ENCODE results near the gene CDC20. TPM values are rescaled to one million over a fixed set of nuclear protein-coding genes. Genes with fewer than 3 reads are reported as not detected.

The CDC20 gene
- polyA plus RNA-seq, 3 donors = 0.08 to 0.10 TPM; not detected in 1

DNA sequence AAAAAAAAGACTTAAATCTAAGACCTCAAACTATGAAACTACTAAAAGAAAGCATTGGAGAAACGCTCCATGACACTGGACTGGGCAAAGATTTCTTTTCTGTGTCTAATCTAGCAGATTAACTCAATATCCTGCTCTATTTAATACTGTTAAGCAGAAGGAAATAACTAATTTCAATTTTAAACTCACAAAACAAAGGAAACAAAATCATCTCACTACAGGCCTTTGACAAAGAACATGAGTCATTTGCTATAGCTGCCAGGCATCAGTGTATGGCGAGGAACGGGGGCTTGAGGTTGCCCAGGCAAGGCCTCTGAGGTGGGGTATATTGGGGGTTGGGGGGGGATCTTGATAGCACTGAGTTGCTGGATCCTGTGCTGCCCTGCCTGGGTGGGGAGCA is 51.8 kb downstream of the CDC20 start:
- H3K27ac ChIP-seq (ENCODE audit: low read depth in 1 of 2, low read length in 2 of 2) = no peak overlapping the region

More for the DNA sequence above, 51.8 kb downstream of the CDC20 start:
- H3K79me2 ChIP-seq (ENCODE audit: insufficient read depth, low read length) = no peaks in the 10 kb centered on the region
- no peaks in the 10 kb centered on the region for H3K9me3 Mint-ChIP-seq
- no peaks in the 10 kb centered on the region for H3K4me1 ChIP-seq (ENCODE audit: control insufficient read depth in 1 of 2, insufficient read depth in 2 of 2, low read length in 2 of 2)
- H3K9ac ChIP-seq (ENCODE audit: insufficient read depth, low read length, poor library complexity, severe bottlenecking) = no peak overlapping the region
- H2AFZ ChIP-seq (ENCODE audit: insufficient read depth, low read depth, low read length, poor library complexity, severe bottlenecking) = no peak overlapping the region
- H3K9me3 ChIP-seq (replicated peaks in 1 of 2; ENCODE audit: control insufficient read depth in 1 of 2, insufficient read depth in 1 of 2, low read length in 2 of 2) = no peaks in the 10 kb centered on the region
- H4K20me1 ChIP-seq (ENCODE audit: insufficient read depth, low read length) = no peaks in the 10 kb centered on the region
- no peak for DNase-seq
- peaks cover 60 to 61% of the 10 kb centered on the region in 2 donors for H3K36me3 Mint-ChIP-seq
- H3K4me3 Mint-ChIP-seq = no peak overlapping the region
- H3K4me3 ChIP-seq (replicated peaks in 1 of 3; ENCODE audit: low read depth in 2 of 3, low read length in 3 of 3) = no peak overlapping the region
- no peak for TF ChIP-seq CTCF (IDR thresholded peaks at IDR 0.05)
- H3K27ac Mint-ChIP-seq = peak overlapping the region in 1 of 7 donors; percentile 33
- H3K4me2 ChIP-seq (replicated peaks; ENCODE audit: extremely low read depth, low read length, poor library complexity, severe bottlenecking) = no peak overlapping the region
- no peaks in the 10 kb centered on the region for H3K4me1 Mint-ChIP-seq
- WGBS (ENCODE audit: insufficient coverage) = no CpG with 5 or more reads among the region's 3 CpGs
- no peaks in the 10 kb centered on the region for H3K27me3 Mint-ChIP-seq (ENCODE audit: low read depth in 3 of 3)
- H3K36me3 ChIP-seq (replicated peaks in 1 of 2; ENCODE audit: control insufficient read depth in 1 of 2, insufficient read depth in 2 of 2, low read length in 2 of 2) = peaks cover 45 to 67% of the 10 kb centered on the region in 2 donors
- intact Hi-C loops (cut with micrococcal nuclease) = no loop called here
- no peaks in the 10 kb centered on the region for H3K27me3 ChIP-seq (ENCODE audit: control insufficient read depth in 2 of 2, insufficient read depth in 2 of 2, low read length in 2 of 2)

Other genes with a start within 250 kb of the CDC20 start
- gene EBNA1BP2, start 186.7 kb upstream of the CDC20 start, polyA plus RNA-seq = 10 to 100 TPM; 10.2 to 37.2 (median 30.9) TPM
- gene CFAP57, start 186.7 kb upstream of the CDC20 start, polyA plus RNA-seq = under 1 TPM in 2 of 3 donors, not detected in 1; 0.01 to 0.05 TPM
- gene TMEM125, start 89.0 kb upstream of the CDC20 start, polyA plus RNA-seq = not detected
- under 1 TPM in 1 of 3 donors, not detected in 2; 0.05 TPM for gene C1orf210, start 73.4 kb upstream of the CDC20 start, polyA plus RNA-seq
- gene TIE1, start 58.0 kb upstream of the CDC20 start, polyA plus RNA-seq = under 1 TPM in 1 of 3 donors, not detected in 2; 0.16 TPM
- not detected for gene MPL, start 21.2 kb upstream of the CDC20 start, polyA plus RNA-seq
- gene ELOVL1, start 9.0 kb downstream of the CDC20 start, polyA plus RNA-seq = 100 to 1,000 TPM; 135 to 151 (median 148) TPM
- gene MED8, start 30.8 kb downstream of the CDC20 start, polyA plus RNA-seq = 10 to 100 TPM; 16.6 to 41.8 (median 40.7) TPM
- 10 to 100 TPM in 1 of 3 donors, 1 to 10 TPM in 2; 2.4 to 29.9 (median 2.6) TPM for gene SZT2, start 30.9 kb downstream of the CDC20 start, polyA plus RNA-seq
- 1 to 10 TPM in 2 of 3 donors, under 1 TPM in 1; 0.74 to 7.2 (median 1.6) TPM for gene HYI, start 95.0 kb downstream of the CDC20 start, polyA plus RNA-seq
- gene PTPRF, start 171.9 kb downstream of the CDC20 start, polyA plus RNA-seq = not detected